GM18520 (cell line): Measurements from ENCODE around the gene MED4.
A peak's percentile ranks its signal among the peaks of the same experiment; 100 is the strongest.
"Not testable (repeated sequence)": the region's sequence is repeated elsewhere in the genome, so short reads cannot be mapped to it uniquely, and the experiment has no call there.

Experiments used
- ATAC-seq: cut with Tn5 transposase; IDR thresholded peaks from one replicate; pipeline ENCODE4 v1.9.1; 2021; ENCODE audit not compliant: unreplicated experiment

MED4 gene

GRCh38 chr13:48096670-48097069 lies 1.8 kb upstream of the MED4 start:
- no peak for ATAC-seq

- no peak for ATAC-seq
These were observed 512 bp downstream of the MED4 start for GRCh38 chr13:48094404-48094780.

- no peak for ATAC-seq
These were observed 1.3 kb downstream of the MED4 start for GRCh38 chr13:48093588-48093987.

GRCh38 chr13:48086272-48086671 lies 8.6 kb downstream of the MED4 start:
- no peak for ATAC-seq

GRCh38 chr13:48081739-48082138 lies 13.2 kb downstream of the MED4 start:
- no peak for ATAC-seq

GRCh38 chr13:48078251-48078656 lies 16.6 kb downstream of the MED4 start:
- ATAC-seq: peak; percentile 98

- ATAC-seq: no peak
These were observed 20.9 kb downstream of the MED4 start for GRCh38 chr13:48074006-48074405.

- ATAC-seq: no peak
These were observed 22.1 kb downstream of the MED4 start for GRCh38 chr13:48072787-48073186.

- ATAC-seq: no peak
These were observed 22.6 kb downstream of the MED4 start for GRCh38 chr13:48072304-48072703.

GRCh38 chr13:48070942-48071341 lies 24.0 kb downstream of the MED4 start:
- no peak for ATAC-seq

GRCh38 chr13:48069573-48069972 lies 25.3 kb downstream of the MED4 start:
- no peak for ATAC-seq

GRCh38 chr13:48068952-48069351 lies 26.0 kb downstream of the MED4 start:
- no peak for ATAC-seq

GRCh38 chr13:48068036-48068435 lies 26.9 kb downstream of the MED4 start:
- ATAC-seq: no peak

- peak; percentile 65 for ATAC-seq
These were observed 28.5 kb downstream of the MED4 start for GRCh38 chr13:48066310-48066989.

- ATAC-seq: not testable (repeated sequence)
These were observed 35.0 kb downstream of the MED4 start for GRCh38 chr13:48059951-48060350.

GRCh38 chr13:48058536-48058935 lies 36.4 kb downstream of the MED4 start:
- ATAC-seq: not testable (repeated sequence)

- no peak for ATAC-seq
These were observed 39.2 kb downstream of the MED4 start for GRCh38 chr13:48055712-48056111.

GRCh38 chr13:48054601-48055000 lies 40.3 kb downstream of the MED4 start:
- no peak for ATAC-seq

- ATAC-seq: no peak
These were observed 44.4 kb downstream of the MED4 start for GRCh38 chr13:48050550-48050949.

GRCh38 chr13:48043789-48044503 lies 51.0 kb downstream of the MED4 start:
- ATAC-seq: no peak

GRCh38 chr13:48042894-48043293 lies 52.0 kb downstream of the MED4 start:
- ATAC-seq: no peak

- no peak for ATAC-seq
These were observed 54.0 kb downstream of the MED4 start for GRCh38 chr13:48040896-48041295.

GRCh38 chr13:48040049-48040448 lies 54.9 kb downstream of the MED4 start:
- no peak for ATAC-seq
